Measurements from ENCODE around the gene AKR1B1. TPM values are rescaled to one million over a fixed set of nuclear protein-coding genes. Genes with fewer than 3 reads are reported as not detected.

Gene AKR1B1
- polyA plus RNA-seq, 1 experiment, result 337 TPM

- ChIA-PET CTCF (interaction anchor here (7.3 kb wide), 1 partner anchor 29 kb away, joined by 42 read pairs; no protein-coding TSS in a partner anchor), POLR2A (interaction anchor here (0.8 to 1.4 kb wide), 2 partner anchors 16 to 29 kb away, joined by 3 to 4 read pairs; no protein-coding TSS in a partner anchor)
- Histone ChIP-seq H3K27ac (ENCODE audit: low read depth, low read length) (peak overlapping the region; percentile 42), H3K9me3 (ENCODE audit: control insufficient read depth, insufficient read depth, low read length) (peaks cover 15% of the 10 kb centered on the region), H3K27me3 (ENCODE audit: control insufficient read depth, insufficient read depth, low read length) (no peaks in the 10 kb centered on the region), H3K4me3 (ENCODE audit: low read depth, low read length) (no peak overlapping the region)
- DNase-seq (ENCODE audit: low read depth, low spot score), result no peak
- TF ChIP-seq CTCF (IDR thresholded peaks at IDR 0.05; ENCODE audit: low read depth, low read length), result no peak
These were observed 3.0 kb upstream of the AKR1B1 start for GRCh38 chr7:134461916-134462315.

- DNase-seq (ENCODE audit: low read depth, low spot score), result no peak
- Histone ChIP-seq H3K27me3 (ENCODE audit: control insufficient read depth, insufficient read depth, low read length) (no peaks in the 10 kb centered on the region), H3K27ac (ENCODE audit: low read depth, low read length) (no peak overlapping the region), H3K9me3 (ENCODE audit: control insufficient read depth, insufficient read depth, low read length) (peaks cover 15% of the 10 kb centered on the region), H3K4me3 (ENCODE audit: low read depth, low read length) (no peak overlapping the region)
- no peak for TF ChIP-seq CTCF (IDR thresholded peaks at IDR 0.05; ENCODE audit: low read depth, low read length)
- ChIA-PET POLR2A (no interaction called here), CTCF (interaction anchor here (0.8 to 7.3 kb wide), 4 partner anchors 11 to 27 kb away, joined by 3 to 42 read pairs (median 10); no protein-coding TSS in a partner anchor)
These were observed 1.1 kb upstream of the AKR1B1 start for GRCh38 chr7:134459981-134460380.

GRCh38 chr7:134458341-134458805 lies 527 bp downstream of the AKR1B1 start:
- Histone ChIP-seq H3K9me3 (ENCODE audit: control insufficient read depth, insufficient read depth, low read length) (peaks cover 6% of the 10 kb centered on the region; the same call in 1 of the 2 replicates), H3K4me3 (ENCODE audit: low read depth, low read length) (peak overlapping the region; percentile 91), H3K27me3 (ENCODE audit: control insufficient read depth, insufficient read depth, low read length) (no peaks in the 10 kb centered on the region), H3K27ac (ENCODE audit: low read depth, low read length) (peak overlapping the region; percentile 57)
- no peak for DNase-seq (ENCODE audit: low read depth, low spot score)
- ChIA-PET POLR2A (interaction anchor here (0.9 to 3.1 kb wide), 3 partner anchors 10 to 26 kb away, joined by 3 to 11 read pairs (median 3); no protein-coding TSS in a partner anchor), CTCF (interaction anchor here (0.6 to 7.3 kb wide), 12 partner anchors 9 to 1809 kb away, joined by 3 to 42 read pairs (median 6); no protein-coding TSS in a partner anchor)
- TF ChIP-seq CTCF (IDR thresholded peaks at IDR 0.05; ENCODE audit: low read depth, low read length), result peak; percentile 44

GRCh38 chr7:134457210-134457609 lies 1.7 kb downstream of the AKR1B1 start:
- Histone ChIP-seq H3K9me3 (ENCODE audit: control insufficient read depth, insufficient read depth, low read length) (no peaks in the 10 kb centered on the region), H3K27me3 (ENCODE audit: control insufficient read depth, insufficient read depth, low read length) (no peaks in the 10 kb centered on the region), H3K4me3 (ENCODE audit: low read depth, low read length) (no peak overlapping the region), H3K27ac (ENCODE audit: low read depth, low read length) (no peak overlapping the region)
- DNase-seq (ENCODE audit: low read depth, low spot score), result no peak
- POLR2A ChIA-PET, result interaction anchor here (0.7 to 3.1 kb wide), 3 partner anchors 13 to 25 kb away, joined by 3 to 11 read pairs (median 4); no protein-coding TSS in a partner anchor
- no peak for TF ChIP-seq CTCF (IDR thresholded peaks at IDR 0.05; ENCODE audit: low read depth, low read length)
- CTCF ChIA-PET, result interaction anchor here (0.6 to 7.3 kb wide), 7 partner anchors 8 to 147 kb away, joined by 3 to 42 read pairs (median 8); no protein-coding TSS in a partner anchor

- ChIA-PET POLR2A (interaction anchor here (0.8 kb wide), 1 partner anchor 27 kb away, joined by 4 read pairs; no protein-coding TSS in a partner anchor), CTCF (interaction anchor here (1.6 to 2.4 kb wide), 2 partner anchors 21 to 60 kb away, joined by 10 to 16 read pairs; no protein-coding TSS in a partner anchor)
- Histone ChIP-seq H3K9me3 (ENCODE audit: control insufficient read depth, insufficient read depth, low read length) (no peaks in the 10 kb centered on the region; the same call in 1 of the 2 replicates), H3K4me3 (ENCODE audit: low read depth, low read length) (no peak overlapping the region; the same call in 1 of the 2 replicates), H3K27me3 (ENCODE audit: control insufficient read depth, insufficient read depth, low read length) (no peaks in the 10 kb centered on the region), H3K27ac (ENCODE audit: low read depth, low read length) (peak overlapping the region; percentile 65)
- TF ChIP-seq CTCF (IDR thresholded peaks at IDR 0.05; ENCODE audit: low read depth, low read length), result no peak
- no peak for DNase-seq (ENCODE audit: low read depth, low spot score)
These were observed 4.6 kb downstream of the AKR1B1 start for GRCh38 chr7:134454277-134454676.

Measured in AG04450 (cell line).